GM21737 (cell line): ENCODE data around the gene ANKRD49.

Experiments used
- ATAC-seq: cut with Tn5 transposase; IDR thresholded peaks from one replicate; pipeline ENCODE4 v1.9.1; 2021; ENCODE audit warnings: mild to moderate bottlenecking, moderate library complexity; ENCODE audit not compliant: unreplicated experiment

Gene ANKRD49

GRCh38 chr11:94543695-94544645 lies 50.2 kb downstream of the ANKRD49 start, which contains the start of gene FUT4:
TSS of gene FUT4 (plus strand) at chr11:94543921. CDS start at chr11:94544134, 213 bp downstream.
- peak; percentile 82 for ATAC-seq

GRCh38 chr11:94544646-94545263 lies 51.0 kb downstream of the ANKRD49 start:
- ATAC-seq: no peak

DNA sequence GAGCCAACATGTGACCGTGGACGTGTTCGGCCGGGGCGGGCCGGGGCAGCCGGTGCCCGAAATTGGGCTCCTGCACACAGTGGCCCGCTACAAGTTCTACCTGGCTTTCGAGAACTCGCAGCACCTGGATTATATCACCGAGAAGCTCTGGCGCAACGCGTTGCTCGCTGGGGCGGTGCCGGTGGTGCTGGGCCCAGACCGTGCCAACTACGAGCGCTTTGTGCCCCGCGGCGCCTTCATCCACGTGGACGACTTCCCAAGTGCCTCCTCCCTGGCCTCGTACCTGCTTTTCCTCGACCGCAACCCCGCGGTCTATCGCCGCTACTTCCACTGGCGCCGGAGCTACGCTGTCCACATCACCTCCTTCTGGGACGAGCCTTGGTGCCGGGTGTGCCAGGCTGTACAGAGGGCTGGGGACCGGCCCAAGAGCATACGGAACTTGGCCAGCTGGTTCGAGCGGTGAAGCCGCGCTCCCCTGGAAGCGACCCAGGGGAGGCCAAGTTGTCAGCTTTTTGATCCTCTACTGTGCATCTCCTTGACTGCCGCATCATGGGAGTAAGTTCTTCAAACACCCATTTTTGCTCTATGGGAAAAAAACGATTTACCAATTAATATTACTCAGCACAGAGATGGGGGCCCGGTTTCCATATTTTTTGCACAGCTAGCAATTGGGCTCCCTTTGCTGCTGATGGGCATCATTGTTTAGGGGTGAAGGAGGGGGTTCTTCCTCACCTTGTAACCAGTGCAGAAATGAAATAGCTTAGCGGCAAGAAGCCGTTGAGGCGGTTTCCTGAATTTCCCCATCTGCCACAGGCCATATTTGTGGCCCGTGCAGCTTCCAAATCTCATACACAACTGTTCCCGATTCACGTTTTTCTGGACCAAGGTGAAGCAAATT lies 51.7 kb downstream of the ANKRD49 start:
- ATAC-seq: no peak

DNA sequence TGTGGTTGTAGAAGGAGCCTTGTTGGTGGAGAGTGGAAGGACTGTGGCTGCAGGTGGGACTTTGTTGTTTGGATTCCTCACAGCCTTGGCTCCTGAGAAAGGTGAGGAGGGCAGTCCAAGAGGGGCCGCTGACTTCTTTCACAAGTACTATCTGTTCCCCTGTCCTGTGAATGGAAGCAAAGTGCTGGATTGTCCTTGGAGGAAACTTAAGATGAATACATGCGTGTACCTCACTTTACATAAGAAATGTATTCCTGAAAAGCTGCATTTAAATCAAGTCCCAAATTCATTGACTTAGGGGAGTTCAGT lies 52.3 kb downstream of the ANKRD49 start:
- ATAC-seq: no peak

DNA sequence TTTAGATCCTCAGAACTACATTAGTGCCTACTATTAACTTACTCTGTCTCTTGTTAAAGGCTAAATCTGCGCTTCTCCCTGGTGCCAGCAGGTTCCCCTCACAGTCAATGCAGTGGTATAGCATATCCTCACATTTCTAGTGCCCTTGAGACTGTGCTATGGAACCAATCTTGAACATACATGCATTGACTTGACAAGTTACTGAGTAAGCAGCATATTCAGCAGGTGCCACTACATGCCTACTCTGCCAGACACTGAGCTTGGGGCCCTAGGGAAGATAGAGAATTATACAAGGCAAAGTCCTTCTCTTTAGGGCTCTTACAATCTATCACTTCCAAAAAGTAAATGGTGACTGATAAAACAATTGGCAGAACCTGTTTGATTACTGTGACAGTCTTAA lies 53.1 kb downstream of the ANKRD49 start:
- ATAC-seq: no peak

GRCh38 chr11:94549146-94549545 lies 55.4 kb downstream of the ANKRD49 start:
- ATAC-seq: no peak
